ENCODE data around the gene XYLT1.

Gene XYLT1

DNA sequence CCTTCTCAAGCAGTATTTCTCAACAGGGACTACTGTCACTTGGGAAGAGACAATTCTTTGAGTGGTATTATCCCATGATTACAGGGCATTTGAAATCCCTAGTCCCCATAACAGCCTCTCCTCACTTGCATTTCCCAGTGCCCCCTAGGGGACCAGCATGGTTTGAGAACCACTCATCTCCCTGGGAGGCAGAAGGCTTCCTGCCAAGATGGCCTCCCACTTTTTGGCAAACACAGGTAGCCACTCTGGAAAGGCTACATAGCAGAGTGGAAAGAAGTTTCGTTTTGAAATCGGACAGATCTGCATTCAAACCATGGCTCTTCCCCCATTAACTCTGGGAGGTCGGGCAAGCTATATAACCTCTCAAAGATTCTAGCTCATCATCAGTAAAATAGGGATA lies 256.8 kb downstream of the XYLT1 start:
- DNase-seq (ENCODE audit: extremely low read depth in 1 of 2, low read depth in 1 of 2) = no peak

DNA sequence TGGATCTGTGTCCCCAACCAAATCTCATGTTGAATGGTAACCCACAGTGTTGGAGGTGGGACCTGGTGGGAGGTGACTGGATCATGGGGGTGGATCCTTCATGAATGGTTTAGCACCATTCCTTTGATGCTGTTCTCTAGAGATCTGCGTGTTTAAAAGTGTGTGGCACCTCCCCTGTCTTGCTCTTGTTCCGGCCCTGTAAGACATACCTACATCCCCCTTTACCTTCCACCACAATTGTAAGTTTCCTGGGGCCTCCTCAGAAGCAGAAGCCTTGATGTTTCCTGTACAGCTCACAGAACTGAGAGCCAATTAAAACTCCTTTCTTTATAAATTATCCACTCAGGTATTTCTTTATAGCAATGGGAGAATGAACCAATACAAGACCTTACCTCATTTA lies 257.7 kb downstream of the XYLT1 start:
- no peak for DNase-seq (ENCODE audit: extremely low read depth in 1 of 2, low read depth in 1 of 2)

DNA sequence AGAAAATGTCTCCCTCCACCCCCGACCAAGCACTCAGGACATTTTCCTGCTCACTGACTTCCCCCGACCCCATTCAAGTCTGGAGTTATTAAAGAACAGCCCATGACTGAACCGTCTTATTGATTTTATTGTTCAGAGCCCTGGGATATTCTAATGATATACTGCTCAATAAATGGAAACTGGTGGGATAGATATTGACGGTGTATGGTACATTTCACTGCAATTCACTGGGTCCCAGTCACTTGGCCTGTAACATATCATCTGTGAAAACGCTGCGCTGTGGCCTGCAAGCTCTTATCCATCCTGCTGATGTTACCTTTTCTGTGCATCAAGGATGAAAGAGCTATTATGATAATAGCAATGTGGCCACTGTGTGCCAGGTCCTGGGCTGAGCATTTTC lies 258.2 kb downstream of the XYLT1 start:
- no peak for DNase-seq (ENCODE audit: extremely low read depth in 1 of 2, low read depth in 1 of 2)

DNA sequence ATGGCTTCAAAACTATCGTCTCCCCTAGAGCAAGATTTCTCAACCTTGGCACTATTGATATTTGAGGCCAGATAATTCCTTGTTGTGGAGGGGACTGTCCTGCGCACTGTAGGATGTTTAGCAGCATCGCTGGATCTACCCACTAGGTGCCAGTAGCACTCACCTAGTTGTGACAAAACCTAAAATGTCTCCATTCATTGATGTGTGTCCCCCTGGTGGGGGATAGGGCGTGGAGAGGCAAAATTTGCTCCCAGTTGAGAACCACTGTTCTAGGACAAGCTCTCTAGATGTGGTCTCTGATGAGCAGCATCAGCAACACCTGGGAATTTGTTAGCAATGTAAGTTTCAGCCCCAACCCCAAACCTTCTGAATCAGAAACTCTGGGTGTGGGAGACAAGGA lies 259.0 kb downstream of the XYLT1 start:
- peak; percentile 3 to 14 for DNase-seq (ENCODE audit: extremely low read depth in 1 of 2, low read depth in 1 of 2)

DNA sequence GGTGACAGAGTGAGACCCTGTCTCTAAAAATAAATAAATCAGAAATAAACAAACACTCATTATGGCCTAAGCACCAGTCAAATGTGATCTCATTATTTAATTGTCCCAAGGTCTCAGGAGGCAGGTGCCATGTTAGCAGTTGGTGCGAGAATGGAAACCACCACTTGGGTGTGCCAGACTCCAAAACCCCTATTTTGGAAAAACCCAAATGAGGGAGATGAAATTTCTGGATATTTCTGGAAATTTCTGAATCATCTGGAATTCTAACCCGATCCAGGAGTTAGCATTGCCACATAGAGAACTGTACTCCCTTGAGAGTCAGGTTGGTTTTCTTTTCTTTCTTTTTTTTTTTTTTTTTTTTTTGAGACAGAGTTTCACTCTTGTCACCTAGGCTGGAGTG lies 264.0 kb downstream of the XYLT1 start:
- no peak for DNase-seq (ENCODE audit: extremely low read depth in 1 of 2, low read depth in 1 of 2)

DNA sequence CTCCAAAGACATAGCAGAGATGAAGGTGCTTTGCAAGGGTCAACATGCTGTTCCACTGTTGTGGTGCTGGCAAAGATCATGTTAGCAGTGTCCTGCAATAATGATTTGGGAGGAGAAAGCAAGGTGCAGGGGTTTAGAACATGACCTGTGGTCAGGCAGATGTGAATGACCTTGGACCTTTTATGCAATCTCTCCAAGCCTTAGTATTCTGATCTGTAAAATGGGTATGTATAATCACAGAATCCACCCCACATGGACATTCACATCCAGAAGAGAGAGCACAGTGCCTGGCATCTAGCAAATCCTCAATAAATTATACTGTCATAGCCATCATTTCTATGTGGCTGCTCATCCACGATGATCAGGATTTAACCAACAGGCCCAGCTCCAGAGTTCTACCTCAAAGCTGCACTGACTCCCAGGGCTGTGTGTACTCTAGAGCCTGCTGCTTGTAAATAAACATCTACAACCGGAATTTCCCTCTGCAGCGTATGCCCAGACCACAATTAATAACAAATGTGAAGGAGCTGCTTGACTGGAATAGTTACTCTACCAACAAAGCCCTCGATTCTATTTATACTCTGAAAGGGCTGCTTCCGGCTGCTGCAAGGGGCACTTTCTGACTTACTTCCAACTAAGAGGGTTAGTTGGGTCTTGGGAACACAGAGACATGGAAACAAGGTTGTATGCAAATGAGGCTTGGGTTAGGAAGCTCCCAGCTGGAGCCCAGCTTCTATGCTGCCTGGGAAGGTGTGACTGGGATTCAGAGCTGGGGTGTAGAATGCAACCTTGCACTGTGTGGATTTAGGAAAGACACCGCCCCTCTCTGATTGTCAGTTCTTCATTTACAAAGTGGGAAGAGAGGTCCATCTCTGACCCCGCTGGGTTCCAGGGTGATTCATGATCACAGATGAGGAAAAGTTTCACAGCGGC lies 265.2 kb downstream of the XYLT1 start:
- no peak for DNase-seq (ENCODE audit: extremely low read depth in 1 of 2, low read depth in 1 of 2)

DNA sequence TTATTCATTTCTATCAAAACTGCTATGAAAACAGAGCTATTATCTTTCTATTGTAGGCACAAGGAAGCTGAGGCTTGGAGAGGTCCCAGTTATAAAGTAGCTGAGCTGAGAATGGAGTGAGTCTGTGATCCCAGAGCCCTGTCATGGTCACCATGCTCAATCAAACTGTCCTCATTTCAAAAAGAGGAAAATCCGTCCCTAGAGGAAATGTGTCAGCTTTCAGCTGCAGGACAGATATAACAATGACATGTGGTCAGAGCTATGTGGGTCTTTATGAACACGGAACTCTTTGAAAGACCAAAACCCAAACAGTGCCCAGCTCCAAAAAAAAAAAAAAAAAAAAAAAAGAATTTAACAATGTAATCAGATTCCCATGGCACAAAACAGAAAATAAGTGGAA lies 266.1 kb downstream of the XYLT1 start:
- DNase-seq (ENCODE audit: extremely low read depth in 1 of 2, low read depth in 1 of 2) = no peak

DNA sequence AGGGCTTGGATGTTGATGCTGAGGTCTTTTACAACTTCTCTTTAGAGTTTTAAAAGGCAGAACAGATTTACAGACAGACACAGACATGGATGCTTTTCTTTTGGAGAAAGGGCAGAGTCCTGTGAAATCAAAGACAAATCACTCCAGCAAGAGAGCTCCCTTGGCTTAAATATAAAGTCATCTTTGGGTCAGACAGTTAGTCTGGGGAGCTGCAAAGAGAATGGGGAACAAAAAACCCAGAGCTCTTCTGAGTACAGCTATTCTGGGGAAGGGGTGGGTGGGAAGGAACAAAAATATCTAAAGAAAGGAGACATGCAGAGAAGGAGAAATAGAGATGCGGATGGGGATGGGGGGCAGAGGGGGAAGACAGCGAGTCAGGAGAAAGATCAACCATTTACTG lies 266.6 kb downstream of the XYLT1 start:
- DNase-seq (ENCODE audit: extremely low read depth in 1 of 2, low read depth in 1 of 2) = no peak

DNA sequence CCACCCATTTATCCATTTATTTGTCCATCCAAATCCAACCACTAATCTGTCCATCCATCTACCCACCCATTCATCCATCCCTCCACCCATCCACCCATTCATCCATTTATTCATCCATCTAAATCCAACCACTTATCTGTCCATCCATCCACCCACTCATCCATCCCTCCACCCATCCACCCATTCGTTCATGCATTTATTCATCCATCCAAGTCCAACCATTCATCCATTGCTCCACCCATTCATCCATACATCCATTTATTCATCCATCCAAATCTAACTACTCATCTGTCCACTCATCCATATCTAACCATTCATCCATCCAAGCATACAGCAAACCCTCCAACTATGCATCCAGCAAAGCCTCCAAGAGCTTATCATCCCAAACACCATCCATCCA lies 267.3 kb downstream of the XYLT1 start:
- no peak for DNase-seq (ENCODE audit: extremely low read depth in 1 of 2, low read depth in 1 of 2)

DNA sequence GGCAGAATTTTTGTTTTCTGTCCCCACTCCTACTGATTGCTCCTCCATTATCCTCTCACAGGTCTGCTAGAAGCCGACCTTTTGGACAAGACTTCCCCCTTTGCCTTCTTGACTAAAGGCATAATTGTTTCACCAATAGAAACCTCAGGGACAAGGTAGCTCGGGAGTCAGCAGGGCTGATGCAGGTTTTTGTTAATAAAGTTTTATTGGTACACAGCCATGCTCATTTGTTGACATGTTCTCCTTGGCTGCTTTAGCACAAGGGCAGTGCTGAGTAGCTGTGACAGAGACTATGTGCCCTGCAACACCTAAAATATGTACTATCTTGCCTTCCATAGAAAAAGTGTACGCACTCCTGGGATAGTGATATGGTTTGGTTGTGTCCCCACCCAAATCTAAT lies 271.6 kb downstream of the XYLT1 start:
- no peak for DNase-seq (ENCODE audit: extremely low read depth in 1 of 2, low read depth in 1 of 2)

DNA sequence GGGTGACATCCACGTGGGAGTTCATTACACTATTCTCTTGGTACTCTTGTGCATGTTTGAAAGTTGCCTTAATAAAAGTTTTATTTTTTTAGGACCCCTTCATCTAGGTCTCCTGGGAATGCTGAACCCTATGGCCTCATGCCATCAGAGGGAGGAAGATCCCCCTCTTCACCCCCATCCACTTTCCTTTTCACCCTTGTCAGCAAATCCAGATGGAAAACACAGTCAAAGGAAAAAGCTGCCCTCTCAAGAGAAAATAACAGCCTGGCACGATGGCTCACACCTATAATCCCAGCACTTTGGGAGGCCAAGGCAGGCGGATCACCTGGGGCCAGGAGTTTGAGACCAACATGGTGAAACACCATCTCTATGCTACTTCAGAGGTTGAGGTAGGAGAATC lies 274.2 kb downstream of the XYLT1 start:
- no peak for DNase-seq (ENCODE audit: extremely low read depth in 1 of 2, low read depth in 1 of 2)

DNA sequence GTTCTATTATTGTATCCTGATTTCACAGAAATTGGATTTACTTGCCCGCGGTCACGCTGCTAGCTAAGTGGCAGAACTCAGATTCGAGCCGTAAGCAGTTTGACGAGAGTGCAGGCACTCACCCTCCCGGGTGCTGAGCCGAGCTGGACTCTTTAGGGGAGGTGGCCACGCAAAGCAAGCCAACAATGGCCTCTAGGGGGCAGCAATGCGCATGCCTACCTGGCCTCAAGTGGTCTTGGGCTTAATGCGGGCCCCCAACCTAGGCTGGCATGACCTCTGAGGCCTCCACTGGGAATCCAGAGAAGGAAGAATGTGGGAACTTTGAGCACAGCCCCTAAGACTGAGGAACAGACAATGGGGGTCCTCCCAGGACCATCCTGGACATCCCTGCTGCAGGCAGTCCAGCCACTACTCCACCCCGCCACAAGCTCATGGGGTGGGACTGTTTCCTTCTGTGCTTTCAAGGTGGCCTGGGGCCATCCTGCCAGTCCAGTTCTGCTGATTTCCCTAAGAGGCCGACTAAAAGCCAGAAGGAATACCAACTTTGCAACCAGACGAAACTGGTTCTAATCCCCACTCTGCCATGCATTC lies 276.5 kb downstream of the XYLT1 start:
- peak in 1 of 2 donors; percentile 31 for DNase-seq (ENCODE audit: extremely low read depth in 1 of 2, low read depth in 1 of 2)

DNA sequence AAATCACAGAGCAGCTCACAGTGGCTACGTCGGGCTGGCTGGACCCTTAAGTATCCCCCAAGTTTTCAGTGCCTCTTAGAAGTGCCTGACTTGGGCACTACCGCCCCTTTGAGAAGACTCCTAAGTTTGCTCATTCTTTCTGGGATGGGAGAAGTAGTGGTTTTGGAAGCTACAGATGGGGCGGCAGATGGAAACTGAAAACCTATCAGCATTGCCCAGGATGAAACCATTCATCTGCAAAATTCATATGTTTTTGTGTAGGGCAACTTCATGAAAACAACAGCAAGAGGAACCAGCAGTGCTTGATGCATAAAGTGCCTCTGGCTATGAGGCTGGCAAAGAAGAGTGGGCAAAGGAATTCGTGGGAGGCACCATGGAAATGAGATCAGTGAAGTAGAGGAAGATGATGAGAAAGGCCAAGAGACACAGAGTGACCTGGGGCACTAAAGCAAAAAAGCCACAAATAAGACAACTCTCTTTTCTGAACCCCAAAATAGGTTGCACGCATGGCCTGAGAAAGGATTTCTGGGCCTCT lies 277.1 kb downstream of the XYLT1 start:
- no peak for DNase-seq (ENCODE audit: extremely low read depth in 1 of 2, low read depth in 1 of 2)

DNA sequence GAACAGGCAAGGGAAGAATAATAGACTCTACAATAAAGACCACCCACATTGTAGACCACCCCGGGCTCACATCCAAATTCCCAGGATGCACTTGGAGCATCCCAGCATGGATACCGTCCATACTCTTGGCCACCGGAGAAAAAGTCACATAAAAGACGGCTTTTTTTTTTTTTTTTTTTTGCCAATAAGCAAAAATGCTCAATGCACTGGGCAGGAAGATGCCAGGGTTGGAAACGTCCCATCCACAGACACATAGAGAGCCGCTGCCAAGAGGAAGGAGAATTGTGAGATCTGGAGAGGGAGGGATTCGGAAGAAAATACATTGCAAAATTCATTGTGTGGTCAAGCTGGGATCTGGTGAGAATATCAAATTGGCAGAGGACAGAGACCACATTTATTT lies 286.7 kb downstream of the XYLT1 start:
- no peak for DNase-seq (ENCODE audit: extremely low read depth in 1 of 2, low read depth in 1 of 2)

DNA sequence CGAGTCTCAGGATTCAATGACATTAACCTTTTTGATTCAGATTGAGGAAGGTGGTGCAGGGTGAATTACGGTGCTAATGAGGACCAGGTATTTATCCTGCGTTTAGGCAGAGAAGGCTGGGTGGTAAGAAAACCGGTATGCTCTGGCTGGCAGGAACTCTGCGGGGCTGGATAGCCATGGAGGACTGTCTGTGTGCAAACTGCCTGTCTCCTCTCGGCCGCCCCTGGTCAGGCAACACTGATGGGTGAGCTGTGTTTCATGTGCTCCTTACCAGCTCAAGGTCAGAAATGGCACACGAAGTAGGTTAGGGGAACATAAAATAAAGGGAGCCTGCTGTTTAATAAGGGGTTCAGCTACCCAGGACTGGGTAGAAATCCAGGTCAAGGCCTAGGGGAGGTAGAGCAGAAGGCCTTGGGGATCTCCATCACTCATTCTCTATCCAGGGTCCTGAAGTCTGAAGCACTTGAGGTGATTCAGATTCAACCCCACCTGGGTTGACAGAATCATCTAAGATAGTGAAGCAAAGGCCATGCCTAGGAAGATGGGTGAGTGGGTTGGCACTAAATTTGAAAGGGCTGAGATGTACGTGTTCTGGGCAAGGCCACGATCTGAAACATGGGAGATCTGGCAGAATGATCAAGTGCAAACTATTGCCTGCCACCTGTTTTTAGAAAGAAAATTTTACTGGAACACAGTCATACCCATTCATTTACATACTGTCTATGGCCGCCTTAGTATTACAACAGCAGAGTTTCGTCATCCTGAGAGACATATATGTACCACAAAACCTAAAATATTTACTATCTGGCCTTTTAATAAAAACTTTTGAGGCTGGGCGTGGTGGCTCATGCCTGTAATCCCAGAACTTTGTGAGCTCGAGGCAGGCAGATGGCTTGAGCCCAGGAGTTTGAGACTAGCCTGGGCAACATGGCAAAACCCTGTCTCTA lies 292.5 kb downstream of the XYLT1 start:
- DNase-seq (ENCODE audit: extremely low read depth in 1 of 2, low read depth in 1 of 2) = no peak

DNA sequence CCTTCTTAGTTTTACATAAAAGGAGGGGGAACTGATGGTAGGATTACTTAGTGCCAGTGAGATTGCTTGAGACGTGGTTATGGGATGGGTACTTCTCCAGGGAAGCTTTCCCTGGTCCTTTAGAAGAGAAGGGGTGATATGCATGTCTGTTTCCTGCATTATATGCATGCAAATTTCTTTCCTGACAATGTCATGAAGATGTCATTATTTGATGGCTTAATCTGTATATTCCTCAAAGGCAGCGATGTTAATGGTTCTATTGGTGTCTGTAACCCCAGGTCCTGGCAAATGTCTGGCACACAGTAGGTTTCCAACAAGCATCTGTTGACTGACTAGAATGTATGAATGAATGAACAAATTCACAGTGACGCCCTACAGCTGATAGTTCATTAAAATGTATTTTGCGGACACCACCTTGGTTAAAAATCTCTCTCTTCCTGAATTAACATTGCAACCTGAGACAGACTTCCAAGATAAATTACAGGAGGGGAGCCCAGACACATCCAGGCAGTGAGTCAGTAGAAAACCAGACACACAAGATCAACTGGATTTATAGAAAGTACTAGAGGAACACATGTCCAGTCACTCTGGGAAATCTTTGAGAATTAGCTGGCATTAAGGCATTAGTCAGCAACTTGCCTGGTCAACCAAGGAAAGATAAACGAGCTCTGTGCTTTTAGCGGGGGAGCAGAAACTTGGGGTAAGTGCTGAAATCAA lies 293.4 kb downstream of the XYLT1 start:
- DNase-seq (ENCODE audit: extremely low read depth in 1 of 2, low read depth in 1 of 2) = no peak

DNA sequence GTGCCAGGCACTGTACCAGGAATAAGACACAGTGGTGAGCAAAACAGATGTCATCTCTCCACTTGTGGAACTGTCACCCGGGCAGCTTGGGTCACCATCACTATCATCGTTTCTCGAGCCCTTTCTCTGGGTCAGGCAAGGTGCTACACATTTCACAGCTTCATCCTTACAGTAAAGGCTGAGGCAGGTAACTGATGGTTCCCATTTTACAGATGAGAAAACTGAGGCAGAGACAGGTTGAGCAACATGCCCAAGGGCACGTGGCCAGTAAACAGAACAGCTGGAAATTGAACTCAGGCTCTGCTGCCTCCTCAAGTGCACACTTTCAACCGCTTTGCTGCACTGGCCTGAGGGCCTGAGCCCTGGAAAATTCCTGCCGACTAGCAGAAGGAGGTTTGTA lies 294.6 kb downstream of the XYLT1 start:
- DNase-seq (ENCODE audit: extremely low read depth in 1 of 2, low read depth in 1 of 2) = no peak

DNA sequence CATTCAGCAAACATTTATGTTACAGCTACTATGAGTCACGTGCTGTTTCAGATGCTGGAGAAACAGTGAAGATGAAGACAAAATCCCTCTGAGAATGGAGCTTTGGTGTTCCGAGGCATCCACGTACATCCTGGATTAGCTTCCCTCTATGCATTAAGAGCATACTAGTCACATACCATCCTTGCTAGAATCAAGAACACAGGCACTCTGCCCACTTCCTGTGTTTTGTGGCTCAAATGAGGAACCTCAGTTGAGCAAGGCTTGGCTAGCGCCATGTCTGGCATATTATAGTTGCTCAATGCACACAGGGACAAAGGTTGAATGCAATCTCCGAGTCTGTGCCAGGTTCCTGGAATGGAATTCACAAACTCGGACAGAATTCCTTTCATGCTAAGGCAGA lies 297.5 kb downstream of the XYLT1 start:
- DNase-seq (ENCODE audit: extremely low read depth in 1 of 2, low read depth in 1 of 2) = no peak

DNA sequence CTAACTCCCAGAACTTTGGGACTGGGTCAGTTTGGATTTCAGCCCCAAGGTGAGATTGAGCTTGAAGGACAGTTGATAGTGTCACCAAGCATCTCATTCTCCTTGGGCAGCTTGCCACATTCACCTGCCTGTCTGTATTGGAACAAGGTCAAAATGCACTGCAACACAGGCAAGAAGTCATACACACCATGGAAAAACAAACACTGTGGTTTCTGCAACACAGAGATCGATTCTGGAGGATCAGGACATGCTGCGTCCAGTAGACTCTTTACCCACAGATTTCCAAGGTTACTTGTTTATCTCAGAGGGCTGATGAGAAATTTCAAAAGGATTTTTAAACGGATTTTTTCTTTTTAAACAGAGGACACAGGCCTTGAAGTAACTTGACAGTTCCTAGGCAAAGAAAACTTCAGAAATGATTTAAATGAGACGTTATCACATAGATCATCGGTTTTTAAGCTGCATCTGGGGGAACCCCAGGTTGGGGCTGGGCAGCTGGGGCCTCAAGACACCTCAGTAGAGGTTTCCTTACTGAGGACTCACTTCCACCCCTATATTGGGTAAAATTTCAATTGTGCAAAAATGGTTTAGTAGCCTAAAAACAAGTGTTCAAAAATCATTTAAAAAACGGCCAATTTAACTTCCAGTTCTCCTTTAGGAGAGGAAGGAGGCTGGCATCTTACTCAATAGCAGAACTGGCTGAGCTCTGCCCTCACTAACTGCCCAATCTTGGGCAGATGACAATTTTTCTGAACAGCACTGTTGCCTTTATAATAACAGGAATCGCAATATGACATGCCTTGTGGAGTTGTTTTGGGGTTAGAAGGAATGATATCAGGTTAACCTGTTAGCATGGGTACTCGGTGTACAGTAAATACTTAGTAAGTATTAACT lies 299.3 kb downstream of the XYLT1 start:
- DNase-seq (ENCODE audit: extremely low read depth in 1 of 2, low read depth in 1 of 2) = no peak

DNA sequence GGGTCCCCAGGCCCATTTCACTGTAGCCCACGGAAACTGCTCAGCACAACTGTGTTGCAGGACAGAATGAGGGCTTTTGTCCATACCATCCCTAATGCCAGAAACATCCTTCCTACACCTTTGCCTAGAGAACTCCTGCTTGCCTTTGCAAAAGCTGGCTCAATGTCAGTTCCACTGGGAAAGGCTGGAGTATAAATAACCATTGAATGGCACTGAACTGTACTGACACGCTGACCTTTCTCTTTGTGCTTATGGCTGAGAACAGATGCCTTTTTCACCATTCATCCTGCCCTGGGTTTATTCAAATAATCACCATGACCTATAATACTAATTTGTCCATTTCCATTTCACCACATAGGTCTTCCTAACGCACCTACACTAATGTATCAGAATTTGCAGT lies 300.3 kb downstream of the XYLT1 start:
- DNase-seq (ENCODE audit: extremely low read depth in 1 of 2, low read depth in 1 of 2) = no peak

All from stimulated activated CD8-positive, alpha-beta memory T cell treated with anti-CD3 and anti-CD28 coated beads, Interleukin-7, amount 100 ng/mL, for 48 hours (primary cell).